DMS 273 treated with DMSO at 0.1 percent for 48 hours (cell line): ENCODE measurements around the gene NANOS2.
"Not testable (repeated sequence)": the region's sequence is repeated elsewhere in the genome, so short reads cannot be mapped to it uniquely, and the experiment has no call there.

Source experiments
- DNase-seq: peaks from one replicate; lab custom pipeline; 2025; lab: John Stamatoyannopoulos, UW

Gene NANOS2

DNA sequence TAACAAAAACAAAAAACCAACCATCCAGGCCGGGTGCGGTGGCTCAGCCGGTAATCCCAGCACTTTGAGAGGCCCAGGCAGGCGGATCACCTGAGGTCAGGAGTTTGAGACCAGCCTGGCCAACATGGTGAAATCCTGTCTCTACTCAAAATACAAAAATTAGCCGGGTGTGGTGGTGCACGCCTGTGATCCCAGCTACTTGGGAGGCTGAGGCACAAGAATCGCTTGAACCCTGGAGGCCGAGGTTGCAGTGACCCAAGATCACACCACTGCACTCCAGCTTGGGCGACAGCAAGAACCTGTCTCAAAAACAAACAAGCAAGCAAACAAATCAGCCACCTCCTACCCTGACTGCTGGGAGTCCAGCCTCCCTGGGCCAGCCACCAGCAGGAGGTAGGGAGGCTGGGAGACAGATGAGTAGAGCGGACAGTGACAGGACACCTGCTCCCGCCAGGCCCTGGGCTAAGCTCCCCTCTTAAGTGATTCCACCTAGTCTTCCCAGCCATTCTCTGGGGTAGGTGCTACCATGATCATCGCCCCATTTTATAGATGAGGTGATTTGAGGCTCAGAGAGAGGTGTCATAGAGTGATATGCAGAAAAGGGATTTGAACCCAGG is 18.5 kb downstream of the NANOS2 start:
- not testable (repeated sequence) for DNase-seq

DNA sequence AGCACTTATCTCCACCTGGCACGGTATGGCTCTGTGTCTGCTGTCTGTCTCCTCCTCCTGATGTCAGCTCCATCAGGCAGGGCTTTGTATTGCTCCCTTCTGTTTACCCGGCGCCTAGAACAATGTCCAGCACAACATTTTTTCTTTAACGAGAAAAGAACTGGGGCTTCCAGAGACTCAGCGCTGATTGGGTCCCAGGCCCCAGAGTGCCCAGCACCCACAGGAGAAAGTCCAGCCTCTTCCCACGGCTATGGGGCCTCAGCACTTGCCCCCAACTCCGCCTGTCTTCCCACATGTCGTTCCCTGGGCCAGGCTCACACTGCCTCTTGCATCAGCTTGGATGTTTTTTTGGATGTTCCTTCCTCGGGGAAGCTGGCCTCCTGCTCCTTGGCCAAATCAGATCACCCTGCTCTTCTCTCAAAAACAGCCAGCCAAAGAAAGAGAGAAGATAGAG is 19.0 kb downstream of the NANOS2 start:
- DNase-seq, result no peak

DNA sequence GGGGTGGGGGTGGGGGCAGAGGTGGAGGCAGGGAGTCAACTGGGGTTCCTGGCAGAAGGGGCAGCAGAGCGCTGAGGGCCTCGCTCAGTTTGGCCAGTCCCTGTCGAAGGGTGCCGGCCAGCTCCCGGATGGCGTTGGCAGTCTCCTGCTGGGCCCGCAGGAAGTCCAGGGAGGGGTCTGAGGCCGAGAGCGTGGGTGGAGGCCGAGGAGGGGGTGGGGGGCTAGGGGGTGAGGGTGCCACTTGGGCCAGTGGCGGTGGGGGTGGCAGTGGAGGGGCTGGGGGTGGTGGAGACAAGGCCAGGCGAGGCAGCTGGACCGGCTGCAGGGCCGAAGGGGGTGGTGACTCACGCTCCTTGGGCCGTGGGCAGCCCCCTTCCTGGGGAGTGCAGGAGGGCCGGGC is 23.7 kb downstream of the NANOS2 start:
- DNase-seq, result no peak

GRCh38 chr19:45889210-45889885 is 25.2 kb downstream of the NANOS2 start:
- no peak for DNase-seq

DNA sequence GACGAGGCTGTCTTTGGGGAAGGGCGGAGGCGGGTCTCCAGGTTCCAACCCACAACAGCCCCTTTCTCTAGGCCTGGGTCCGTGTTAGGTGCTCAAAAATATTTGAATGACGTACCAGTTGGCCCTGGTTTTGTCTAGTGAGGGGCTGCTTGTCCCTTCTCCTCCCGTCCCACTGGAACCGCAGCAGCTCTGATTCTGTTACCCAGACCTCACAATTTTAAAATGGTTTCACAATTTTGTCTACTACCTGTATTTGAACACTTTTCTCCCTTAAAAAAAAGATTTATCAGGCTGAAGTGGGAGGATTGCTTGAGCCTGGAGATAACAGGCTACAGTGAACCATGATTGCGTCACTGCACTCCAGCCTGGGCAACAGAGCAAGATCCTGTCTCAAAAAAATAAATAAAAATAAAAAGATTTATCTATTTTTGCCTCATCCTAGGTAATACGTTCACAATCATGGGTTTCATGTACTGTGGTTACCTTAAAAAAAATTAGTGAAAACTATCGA is 27.3 kb downstream of the NANOS2 start:
- DNase-seq, result no peak

GRCh38 chr19:45886427-45887199 is 28.0 kb downstream of the NANOS2 start:
- peak; percentile 77 for DNase-seq

GRCh38 chr19:45885556-45886426 is 28.8 kb downstream of the NANOS2 start, which contains the start of gene IRF2BP1:
TSS of gene IRF2BP1 (minus strand) at chr19:45886141. CDS start at chr19:45885774, 367 bp downstream.
- peak; percentile 77 for DNase-seq

- no peak for DNase-seq
Measured at GRCh38 chr19:45884682-45885555, 29.7 kb downstream of the NANOS2 start.

DNA sequence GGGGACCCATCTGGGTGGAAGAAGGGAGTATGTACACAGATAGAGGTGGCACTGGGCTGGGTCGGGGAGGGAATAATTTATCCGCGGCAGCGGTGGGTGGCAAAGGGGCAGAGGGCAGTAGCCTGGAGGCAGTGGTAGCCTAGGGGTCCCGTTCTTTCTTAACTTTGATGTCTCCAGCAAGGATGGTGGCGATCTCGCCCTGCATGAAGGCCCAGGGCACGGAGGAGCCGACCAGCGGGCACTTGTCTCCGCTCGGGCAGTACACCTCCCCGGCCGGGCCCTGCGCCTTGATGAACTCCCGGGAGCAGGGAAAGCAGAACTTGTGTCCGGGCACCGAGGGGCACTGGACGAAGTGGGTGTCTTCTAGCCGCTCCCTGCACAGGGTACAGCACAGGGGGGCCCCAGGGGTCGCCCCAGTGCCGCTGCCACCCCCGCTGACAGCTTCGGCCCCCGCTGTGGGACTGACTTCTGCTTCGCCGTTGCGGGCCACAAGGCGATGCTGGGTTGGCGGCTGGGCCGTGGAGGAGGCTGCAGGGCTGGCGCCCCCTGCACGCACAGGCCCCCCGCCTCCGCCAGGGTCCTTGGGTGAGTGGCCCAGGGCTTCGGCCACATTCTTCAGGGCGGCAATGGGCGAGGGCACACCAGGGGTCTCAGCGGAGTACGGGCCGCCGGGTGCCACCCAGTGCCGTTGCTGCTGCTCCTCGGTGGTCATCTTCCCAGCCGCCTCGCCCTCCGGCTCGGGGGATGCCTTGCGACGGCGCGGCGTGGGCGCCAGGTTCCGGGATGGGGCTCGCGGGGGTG is 30.5 kb downstream of the NANOS2 start:
- DNase-seq, result no peak

DNA sequence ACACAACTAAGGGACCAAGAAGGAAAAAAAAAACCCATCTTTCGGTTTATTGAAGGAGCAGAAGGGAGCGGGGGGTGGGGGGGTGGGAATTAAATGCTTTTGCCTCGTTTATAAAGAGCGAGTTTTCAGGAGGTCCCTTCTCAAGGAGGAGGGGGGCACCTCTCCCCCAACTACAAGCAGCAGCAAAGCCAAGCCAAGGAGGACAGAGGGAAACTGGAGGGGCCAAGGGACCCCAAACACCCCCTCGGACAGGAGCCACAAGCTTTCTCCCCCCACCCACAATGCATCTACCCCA is 31.0 kb downstream of the NANOS2 start:
- DNase-seq, result no peak

GRCh38 chr19:45882652-45883585 is 31.7 kb downstream of the NANOS2 start:
- peak; percentile 27 for DNase-seq

DNA sequence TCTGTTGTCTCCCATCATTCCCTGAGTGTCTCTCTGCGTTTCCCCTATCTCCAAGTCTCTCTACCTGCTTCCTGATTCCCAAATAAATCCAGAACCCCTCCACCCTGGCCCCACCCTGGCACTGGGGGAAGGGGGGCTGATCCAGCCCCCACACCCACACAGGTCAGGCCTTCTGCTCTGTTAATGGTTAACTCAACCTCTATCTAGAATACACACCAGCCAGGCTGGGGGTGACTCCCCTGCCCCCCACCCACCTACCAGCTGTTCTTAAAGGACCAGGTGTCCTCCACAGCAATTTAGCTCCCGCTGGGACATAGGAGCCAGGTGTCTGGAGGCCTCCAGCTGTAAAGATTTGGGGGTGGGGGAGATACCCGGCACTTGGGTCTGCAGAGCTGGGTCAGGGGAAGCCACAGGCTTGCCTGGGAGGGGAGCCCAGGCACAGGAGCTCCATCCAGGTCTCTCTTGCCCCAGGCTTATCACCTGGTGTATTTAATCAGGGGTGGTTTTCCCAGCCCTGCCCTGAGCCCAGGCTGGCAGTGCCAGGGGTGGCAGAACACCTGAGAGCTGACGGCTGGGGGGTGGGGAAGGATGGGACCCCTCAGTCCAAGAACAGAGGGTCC is 32.6 kb downstream of the NANOS2 start:
- DNase-seq, result no peak

- no peak for DNase-seq
Measured at GRCh38 chr19:45881082-45881908, 33.3 kb downstream of the NANOS2 start.

GRCh38 chr19:45879971-45880370 is 34.6 kb downstream of the NANOS2 start:
- DNase-seq, result no peak

DNA sequence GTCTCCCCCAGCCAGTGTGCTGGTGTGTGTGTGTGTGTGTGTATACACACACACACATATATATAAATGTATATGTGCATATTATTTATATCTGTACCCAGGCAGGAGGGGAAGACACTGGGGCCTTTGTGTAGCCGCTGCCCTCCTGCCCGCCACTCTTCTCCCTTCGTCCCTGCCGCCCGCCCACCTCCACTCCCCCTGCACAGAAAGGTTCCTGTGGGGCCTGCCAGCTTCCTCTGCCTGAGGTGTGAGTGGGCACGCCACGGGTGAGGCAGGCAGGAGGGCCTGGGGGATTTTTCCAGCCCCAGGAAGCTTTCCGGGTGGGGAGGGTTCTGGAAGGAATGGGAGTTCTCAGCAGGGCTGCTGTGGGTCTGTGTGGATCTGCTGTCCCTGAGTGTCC is 35.5 kb downstream of the NANOS2 start:
- DNase-seq, result no peak

DNA sequence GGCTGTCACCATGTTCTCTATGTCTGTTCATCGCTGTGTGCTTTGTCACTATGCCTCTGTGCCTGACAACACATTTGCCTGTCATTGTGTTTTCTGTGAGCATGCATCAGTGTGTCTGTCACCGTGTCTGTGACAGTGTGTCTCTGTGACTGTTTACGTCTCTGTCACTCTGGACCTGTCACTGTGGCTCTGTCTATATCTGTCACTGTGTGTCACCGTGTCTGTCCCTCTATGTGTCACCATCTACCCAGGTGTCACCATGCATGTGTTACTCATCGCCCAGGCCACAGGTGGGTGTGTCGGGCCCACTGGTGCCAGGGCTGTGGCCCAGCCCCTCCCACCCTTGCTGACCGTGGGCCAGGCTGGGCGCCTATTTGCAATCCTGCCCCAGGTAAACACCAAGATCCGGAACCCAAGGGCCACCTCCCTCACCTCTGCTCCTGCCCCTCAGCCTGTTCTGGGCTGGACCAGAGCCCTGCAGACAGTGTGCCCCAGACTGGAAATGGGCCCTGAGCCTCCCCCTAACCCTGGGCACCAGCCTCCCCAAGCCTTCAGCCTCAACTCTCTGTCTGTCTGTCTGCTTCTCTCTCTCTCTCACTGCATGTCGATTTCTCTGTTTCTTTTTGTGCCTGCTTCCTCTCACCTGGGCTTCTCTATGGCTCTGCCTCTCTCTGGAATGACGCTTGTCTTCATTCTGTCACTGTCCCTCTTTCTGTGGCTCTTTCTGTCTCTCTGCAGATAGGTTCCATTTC is 36.4 kb downstream of the NANOS2 start:
- DNase-seq, result no peak
